Left hindlimb (tissue), 1 donor: ENCODE measurements around the gene CFAP74.

Experiments used
- DNase-seq: peaks from one replicate; pipeline ENCODE4 v3.0.0-alpha.2; 2018

Gene CFAP74

GRCh38 chr1:2018217-2019171 lies 14.9 kb upstream of the CFAP74 start:
- peak; percentile 41 for DNase-seq

DNA sequence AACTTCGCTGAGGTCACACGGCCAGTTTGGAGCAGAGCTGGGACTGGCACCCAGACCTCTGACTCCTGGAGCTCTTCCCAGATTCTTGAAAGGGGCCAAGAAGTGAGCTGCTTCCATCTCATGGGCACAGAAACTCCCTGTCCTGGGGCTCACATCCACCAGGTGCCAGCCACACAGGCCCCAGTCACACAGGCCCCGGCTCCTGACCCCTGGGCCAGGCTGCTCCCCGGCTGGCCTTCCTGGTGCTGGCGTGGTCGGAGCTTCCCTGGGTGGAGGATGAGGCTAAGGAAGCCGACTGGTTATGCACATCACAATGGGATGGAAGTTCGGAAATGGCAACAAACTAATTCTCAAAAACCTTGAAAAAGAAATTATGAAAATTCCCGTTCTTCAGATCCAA lies 12.5 kb upstream of the CFAP74 start:
- no peak for DNase-seq

DNA sequence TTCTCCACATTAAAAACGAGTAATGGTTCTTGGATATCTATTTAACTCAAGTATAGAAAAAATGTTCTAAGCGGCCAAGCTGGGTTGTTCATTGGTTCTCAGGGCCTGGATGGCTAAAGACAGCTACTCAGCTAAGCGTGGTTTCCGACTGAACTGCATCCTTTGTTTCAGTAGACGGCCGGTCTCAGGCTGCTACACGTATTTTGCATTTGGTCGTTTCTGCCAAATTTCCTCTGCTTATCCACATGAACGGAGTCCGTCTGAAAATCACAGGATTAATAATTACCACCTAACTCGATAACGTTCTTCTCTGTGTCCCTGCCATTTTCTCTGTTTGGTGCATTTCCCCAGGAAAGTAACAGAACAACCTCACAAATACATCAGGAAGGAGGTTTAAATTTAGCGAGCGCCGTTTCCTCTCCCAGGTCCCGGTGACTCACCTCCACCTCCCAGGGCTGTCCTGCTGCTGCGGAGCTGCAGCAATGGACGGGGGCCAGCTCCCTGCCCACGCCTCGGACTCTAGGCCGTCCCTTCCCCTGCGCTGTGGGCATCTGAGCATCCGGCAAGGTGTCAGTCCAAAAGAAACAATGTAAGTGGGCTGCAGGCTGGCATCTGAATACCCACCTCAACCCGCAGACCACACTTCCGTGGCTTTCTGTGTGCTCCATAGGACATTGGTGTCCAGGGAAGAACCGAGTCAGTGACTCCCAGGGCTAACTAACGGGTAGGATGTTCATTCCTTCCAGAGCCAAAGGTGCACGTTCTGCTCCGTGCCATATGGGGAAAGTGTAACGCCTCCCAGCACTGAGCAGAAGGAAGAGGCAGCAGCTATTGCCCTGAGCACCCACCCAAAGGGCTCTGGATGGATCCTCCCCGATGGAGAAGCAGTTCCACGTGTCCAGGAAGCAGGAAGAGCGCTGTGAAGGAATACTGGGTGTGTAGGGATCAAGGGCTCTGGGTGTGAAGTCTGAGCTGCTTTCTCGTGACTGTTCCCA lies 11.5 kb upstream of the CFAP74 start:
- no peak for DNase-seq

GRCh38 chr1:2014181-2014580 lies 10.6 kb upstream of the CFAP74 start:
- DNase-seq: no peak

DNA sequence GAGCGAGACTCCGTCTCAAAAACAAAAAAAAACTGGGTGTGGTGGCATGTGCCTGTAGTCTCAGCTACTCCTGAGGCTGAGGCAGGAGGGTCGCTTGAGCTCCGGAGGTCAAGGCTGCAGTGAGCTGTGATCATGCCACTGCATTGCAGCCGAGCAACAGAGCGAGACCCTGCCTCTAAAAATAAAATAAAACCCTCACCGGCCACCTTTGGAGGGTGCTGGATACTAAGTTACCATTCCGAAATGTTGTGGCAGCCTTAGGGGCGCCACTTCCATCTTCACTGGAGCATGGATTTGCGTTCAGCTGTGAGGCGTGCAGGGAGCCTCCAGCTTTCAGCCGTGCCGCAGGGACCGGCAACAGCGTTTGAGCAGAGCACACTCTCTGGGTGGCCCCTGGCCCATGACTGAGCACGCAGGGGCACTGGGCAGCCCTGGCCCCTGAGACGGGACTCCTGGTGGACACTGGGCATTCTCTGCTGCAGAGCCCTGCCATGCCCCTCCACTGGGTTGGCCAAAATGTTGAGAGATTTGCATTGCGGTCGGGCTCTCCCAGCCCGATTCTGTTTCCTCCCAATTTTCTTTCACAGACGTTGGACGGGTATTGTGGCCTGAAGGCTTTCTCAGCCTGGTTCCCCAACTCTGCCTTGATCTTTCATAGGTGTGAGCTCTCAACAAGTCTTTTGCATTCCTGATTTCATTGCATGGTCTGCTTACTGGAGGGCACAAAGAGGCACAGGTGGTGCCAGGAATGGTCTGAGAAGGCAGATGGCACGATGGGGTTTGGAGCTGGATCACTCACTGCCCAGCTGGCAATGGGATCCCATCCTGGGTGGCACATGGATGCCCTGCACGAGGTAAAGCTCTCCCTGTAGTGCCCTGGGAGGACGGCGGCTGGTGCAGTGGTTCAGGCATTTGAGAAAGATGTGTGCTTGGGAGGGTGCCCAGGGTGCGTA lies 5.8 kb upstream of the CFAP74 start:
- no peak for DNase-seq

GRCh38 chr1:2004856-2005255 lies 1.3 kb upstream of the CFAP74 start:
- DNase-seq: no peak

- no peak for DNase-seq
Observed at GRCh38 chr1:2001773-2002411, 1.7 kb downstream of the CFAP74 start.

DNA sequence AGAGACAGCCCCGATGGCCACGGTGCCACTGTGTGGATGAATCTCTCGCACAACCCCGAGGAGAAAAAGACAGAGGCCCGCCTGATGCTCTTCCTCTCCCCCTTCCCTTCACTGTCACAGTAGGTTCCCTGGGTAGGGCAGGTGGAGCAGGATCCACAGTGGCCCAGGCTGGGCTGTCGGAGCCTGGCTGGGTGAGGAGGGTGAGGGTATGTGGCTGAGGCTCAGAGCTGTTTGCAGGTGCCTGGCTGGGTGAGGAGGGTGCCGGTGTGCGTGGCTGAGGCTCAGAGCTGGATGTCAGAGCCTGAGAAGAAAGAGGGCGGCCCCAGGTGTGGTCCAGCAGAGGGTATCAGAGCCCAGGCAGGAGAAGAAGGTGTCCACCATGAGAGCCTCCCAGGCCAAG lies 2.7 kb downstream of the CFAP74 start:
- DNase-seq: no peak

DNA sequence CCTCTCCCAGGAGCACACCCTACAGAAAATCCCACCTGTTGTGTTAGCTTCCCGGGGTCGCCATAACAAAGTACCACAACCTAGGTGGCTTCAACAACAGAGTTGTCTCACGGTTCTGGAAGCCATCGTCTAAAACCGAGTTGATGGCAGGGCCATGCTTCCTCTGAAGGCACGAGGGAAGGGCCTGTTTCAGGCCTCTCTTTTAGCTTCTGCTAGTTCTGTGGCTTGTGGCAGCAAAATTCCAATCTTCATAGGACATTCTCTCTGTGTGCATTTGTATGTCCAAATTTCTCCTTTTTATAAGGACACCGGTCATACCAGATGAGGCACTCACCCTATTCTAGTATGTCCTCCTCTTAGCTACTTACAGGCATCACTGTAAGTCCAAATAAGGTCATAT lies 3.2 kb downstream of the CFAP74 start:
- DNase-seq: no peak

DNA sequence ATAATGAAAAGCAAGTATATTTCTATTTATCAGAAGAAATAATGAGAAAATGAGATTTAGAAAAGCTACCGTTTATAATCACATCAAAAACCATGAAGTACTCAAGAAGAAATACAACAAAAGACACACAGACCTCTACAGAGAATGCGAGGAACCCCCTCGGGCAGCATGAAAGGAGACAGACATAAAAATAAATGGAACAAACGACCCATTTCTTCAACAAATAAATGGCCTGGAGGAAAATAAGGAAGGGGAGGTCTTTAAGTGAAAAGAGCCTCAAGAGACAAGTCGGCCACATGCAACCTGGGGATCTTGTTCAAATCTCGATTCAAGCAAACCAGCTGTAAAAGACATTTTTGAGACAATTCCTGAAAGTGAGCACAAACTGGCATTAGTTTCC lies 6.0 kb downstream of the CFAP74 start:
- DNase-seq: no peak

- DNase-seq: no peak
Observed at GRCh38 chr1:1996207-1996651, 7.4 kb downstream of the CFAP74 start.

- no peak for DNase-seq
Observed at GRCh38 chr1:1994536-1994935, 9.1 kb downstream of the CFAP74 start.

- peak; percentile 74 for DNase-seq
Observed at GRCh38 chr1:1990222-1990621, 13.4 kb downstream of the CFAP74 start.

DNA sequence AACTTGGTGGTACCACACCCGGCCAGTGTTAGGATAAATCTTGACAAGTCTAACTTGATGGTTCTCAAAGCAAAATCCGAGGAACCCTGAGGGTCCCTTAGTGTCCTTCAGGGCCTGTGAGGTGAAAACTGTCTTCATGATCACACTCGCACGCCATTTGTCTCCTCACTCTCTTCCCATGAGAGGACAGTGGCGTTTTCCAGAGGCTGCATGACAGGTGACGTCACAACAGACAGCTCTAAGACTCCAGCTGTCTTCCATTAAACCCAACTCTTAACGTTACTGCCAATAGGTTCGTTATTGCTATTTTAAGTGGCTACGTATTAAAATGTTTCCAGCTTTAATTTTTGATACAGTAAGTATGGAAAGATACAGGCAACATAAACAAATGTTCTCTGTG lies 13.8 kb downstream of the CFAP74 start:
- DNase-seq: no peak

- no peak for DNase-seq
Observed at GRCh38 chr1:1989102-1989542, 14.5 kb downstream of the CFAP74 start.

DNA sequence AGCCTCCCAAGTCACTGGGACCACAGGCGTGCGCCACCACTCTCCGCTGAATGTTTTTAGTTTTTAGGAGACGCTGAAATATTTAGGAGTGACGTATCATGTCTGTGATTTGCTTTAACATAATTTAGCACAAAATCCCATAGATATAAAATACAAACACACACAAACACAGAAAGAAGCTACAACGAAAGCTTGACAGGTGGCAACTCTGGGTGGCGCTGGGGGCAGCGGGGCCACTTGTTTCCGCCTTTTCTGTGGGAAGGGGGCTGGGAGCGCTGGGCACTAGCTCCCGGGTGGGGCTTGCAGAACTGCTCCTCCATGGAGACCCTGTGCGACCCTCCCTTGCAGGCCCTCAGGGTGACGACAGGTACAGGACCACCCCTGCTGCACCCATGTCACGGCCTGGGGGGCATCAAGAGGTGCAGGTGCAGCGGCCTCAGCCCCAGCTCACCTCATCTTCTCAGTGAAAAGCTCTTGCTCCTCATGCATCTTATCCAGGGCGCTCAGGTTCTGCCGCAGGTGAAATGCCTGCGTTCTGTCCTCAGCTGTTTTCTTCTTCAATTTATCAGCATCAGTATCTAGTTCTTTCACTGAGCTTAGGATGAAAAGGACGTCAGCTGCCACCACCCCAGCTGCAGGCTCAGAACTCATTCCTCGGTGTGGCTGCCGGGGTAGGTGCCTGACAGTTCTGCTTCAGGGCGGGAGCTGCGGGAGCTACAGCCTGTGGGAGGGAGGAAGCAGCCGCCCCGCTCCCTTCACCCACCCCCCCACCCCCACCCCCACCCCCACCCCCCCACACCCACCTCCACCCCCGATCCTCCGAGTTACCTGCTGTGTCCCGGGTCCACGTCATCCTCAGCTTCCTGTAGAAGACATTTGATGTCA lies 15.3 kb downstream of the CFAP74 start:
- no peak for DNase-seq

DNA sequence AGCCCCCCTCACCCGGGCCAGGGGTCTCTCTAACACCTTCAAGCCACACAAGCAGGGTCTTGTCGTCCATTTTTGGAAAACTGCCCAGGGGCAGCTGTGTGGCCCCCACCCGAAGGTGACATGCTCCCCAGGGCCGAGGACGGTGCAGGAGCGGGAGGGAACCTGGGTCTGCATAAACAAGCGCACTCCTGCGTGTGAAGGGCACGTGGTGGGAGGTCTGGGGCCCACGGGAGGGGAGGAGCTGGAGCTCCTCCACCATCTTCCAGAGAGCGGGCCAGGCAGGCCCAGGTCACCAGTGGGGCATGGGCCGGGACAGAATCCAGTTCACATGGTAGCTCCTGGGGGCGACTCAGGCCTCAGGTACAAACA lies 16.5 kb downstream of the CFAP74 start:
- DNase-seq: no peak

DNA sequence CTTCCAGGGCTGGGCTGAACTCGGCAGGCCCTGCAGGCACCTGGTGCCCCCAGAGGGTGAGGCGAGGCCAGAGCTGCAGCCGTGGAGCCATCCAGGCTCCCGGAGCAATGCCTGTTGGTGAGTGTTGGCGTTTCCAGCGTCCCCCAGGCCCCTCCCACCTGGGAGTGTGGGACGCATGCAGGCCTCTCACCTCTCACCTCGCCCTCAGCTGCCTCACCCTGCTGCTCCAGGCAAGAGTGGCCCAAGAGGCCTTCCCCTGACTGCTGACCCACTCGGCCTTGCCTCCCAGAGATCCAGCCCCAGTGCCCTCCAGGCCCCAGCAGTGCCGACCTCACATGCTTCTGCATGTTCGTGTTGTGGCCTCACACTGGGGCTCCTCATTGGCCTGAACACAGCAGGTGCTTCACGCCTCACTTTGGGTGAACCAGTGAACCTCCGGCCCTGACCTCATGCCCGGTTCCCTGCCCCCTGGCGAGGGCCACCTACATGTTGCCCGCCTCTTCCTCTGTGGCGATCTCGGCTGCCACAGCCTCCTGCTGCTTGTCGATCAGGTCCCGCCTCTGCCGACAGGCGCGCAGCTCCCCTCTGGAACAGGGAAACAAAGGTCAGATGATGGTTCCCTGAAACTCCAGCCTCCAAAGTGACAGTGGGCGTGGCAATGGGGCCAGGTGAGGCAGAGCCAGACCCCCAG lies 17.0 kb downstream of the CFAP74 start:
- DNase-seq: no peak

GRCh38 chr1:1985375-1986050 lies 18.1 kb downstream of the CFAP74 start:
- DNase-seq: no peak
